Kasumi-1 (cell line): ENCODE results near the gene XAB2.
"Not testable (repeated sequence)": the region's sequence is repeated elsewhere in the genome, so short reads cannot be mapped to it uniquely, and the experiment has no call there.

ENCODE experiments used
- DNase-seq, 2 experiments: peaks; one replicate each; lab custom pipeline; 2025; lab: John Stamatoyannopoulos, UW

Gene XAB2

DNA sequence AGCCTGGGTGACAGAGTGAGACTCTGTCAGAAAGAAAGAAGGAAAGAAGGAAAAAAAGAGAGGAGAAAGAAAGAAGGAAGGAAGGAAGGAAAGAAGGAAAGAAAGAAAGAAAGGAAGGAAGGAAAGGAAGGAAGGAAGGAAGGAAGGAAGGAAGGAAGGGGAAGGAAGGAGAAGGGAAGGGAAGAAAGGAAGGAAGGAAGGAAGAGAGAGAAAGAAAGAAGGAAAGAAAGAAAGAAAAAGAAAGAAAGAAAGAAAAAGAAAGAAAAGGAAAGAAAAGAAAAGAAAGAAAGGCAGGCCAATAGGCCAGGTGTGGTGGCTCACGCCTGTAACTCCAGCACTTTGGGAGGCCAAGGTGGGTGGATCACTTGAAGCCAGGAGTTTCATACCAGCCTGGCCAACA is 51.9 kb downstream of the XAB2 start:
- not testable (repeated sequence) for DNase-seq

GRCh38 chr19:7575434-7576040 is 53.8 kb downstream of the XAB2 start:
- no peak for DNase-seq

DNA sequence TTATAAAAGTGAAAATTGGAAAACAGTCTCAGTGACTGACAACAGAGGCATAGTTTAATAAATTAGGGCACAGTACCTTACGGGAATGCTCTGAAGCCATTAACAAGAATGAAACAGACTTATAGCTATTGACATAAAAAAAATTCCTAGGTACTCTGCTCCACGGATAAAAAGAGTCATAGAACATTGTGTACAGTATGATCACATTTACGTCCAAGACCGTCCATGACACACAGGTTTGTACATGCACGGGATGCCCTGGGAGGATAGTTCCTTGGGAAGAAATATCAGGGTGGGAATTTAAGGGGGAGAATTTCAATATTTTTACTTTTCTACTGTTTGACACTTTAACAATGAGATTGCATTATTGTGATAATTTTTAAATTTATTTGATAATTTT is 58.6 kb downstream of the XAB2 start:
- no peak for DNase-seq
